Mesendoderm (in vitro differentiated cells): ENCODE data around the gene AADAC.

ENCODE experiments used
- DNase-seq: peaks from one replicate; pipeline ENCODE4 v3.0.0; 2013
- H2AK5ac ChIP-seq: 2 replicates; pipeline ENCODE4 v1.6.1; 2013; ENCODE audit warnings: low read length, inconsistent platforms
- H2BK120ac ChIP-seq: 2 replicates; pipeline ENCODE4 v1.6.1; 2013; ENCODE audit warnings: low read depth, mild to moderate bottlenecking, low read length, moderate library complexity, mixed read lengths
- H2BK15ac ChIP-seq: replicated peaks from 2 replicates; pipeline ENCODE4 v1.6.1; 2013; ENCODE audit warnings: low read depth, mild to moderate bottlenecking, moderate library complexity
- H2BK5ac ChIP-seq: 2 replicates; pipeline ENCODE4 v1.6.1; 2013; ENCODE audit warnings: low read length, inconsistent platforms
- H3K18ac ChIP-seq: 2 replicates; pipeline ENCODE4 v1.6.1; 2013; ENCODE audit warnings: mild to moderate bottlenecking, low read length, mixed read lengths
- H3K23ac ChIP-seq: one replicate; pipeline ENCODE4 v1.6.1; 2013; ENCODE audit warnings: low read length
- H3K27ac ChIP-seq: 2 replicates; pipeline ENCODE4 v1.5.1; 2013; ENCODE audit warnings: low read depth, mild to moderate bottlenecking, inconsistent platforms, low read length, moderate library complexity
- H3K27me3 ChIP-seq: 2 replicates; pipeline ENCODE4 v1.6.1; 2013; ENCODE audit warnings: low read length, control low read depth, mild to moderate bottlenecking, inconsistent platforms; ENCODE audit not compliant: insufficient read depth, poor library complexity
- H3K36me3 ChIP-seq: 2 replicates; pipeline ENCODE4 v1.6.1; 2013; ENCODE audit warnings: low read length, inconsistent platforms; ENCODE audit not compliant: control insufficient read depth, insufficient read depth
- H3K4ac ChIP-seq: one replicate; pipeline ENCODE4 v1.6.1; 2013; ENCODE audit warnings: low read depth, mild to moderate bottlenecking, low read length, moderate library complexity
- H3K4me1 ChIP-seq: 2 replicates; pipeline ENCODE4 v1.6.1; 2013; ENCODE audit warnings: low read depth, low read length, inconsistent platforms; ENCODE audit not compliant: control insufficient read depth
- H3K4me2 ChIP-seq: 2 replicates; pipeline ENCODE4 v1.6.1; 2013; ENCODE audit warnings: low read length
- H3K4me3 ChIP-seq: 2 replicates; pipeline ENCODE4 v1.5.1; 2013; ENCODE audit warnings: mild to moderate bottlenecking, low read length
- H3K56ac ChIP-seq: one replicate; pipeline ENCODE4 v1.6.1; 2013; ENCODE audit warnings: low read length
- H3K79me1 ChIP-seq: 2 replicates; pipeline ENCODE4 v1.6.1; 2013; ENCODE audit warnings: low read length, inconsistent platforms
- H3K79me2 ChIP-seq: 2 replicates; pipeline ENCODE4 v1.6.1; 2013; ENCODE audit warnings: mild to moderate bottlenecking, low read length; ENCODE audit not compliant: control insufficient read depth, insufficient read depth
- H3K9ac ChIP-seq: 2 replicates; pipeline ENCODE4 v1.6.1; 2013; ENCODE audit warnings: low read length, inconsistent platforms
- H4K5ac ChIP-seq: one replicate; pipeline ENCODE4 v1.6.1; 2013; ENCODE audit warnings: low read length
- H4K8ac ChIP-seq: one replicate; pipeline ENCODE4 v1.6.1; 2013; ENCODE audit warnings: low read depth, mild to moderate bottlenecking, control low read depth, low read length, moderate library complexity
- WGBS: extraction: QIAGEN DNeasy Blood & Tissue Kit; methylation state at CpG from one replicate; pipeline ENCODE4 v1.1.7; 2013; ENCODE audit warnings: low lambda C conversion rate, missing lambda C conversion rate; ENCODE audit not compliant: insufficient coverage; ENCODE audit errors: extremely low coverage; 5-methylcytosine and 5-hydroxymethylcytosine counted together

Gene AADAC

GRCh38 chr3:151770956-151771355, 43.0 kb upstream of the AADAC start:
- Histone ChIP-seq H4K8ac (no peak overlapping the region), H2BK5ac (no peak overlapping the region), H3K4me1 (no peaks in the 10 kb centered on the region), H3K23ac (no peak overlapping the region), H3K4me3 (no peak overlapping the region), H3K56ac (no peak overlapping the region), H3K4ac (no peak overlapping the region), H3K27me3 (no peaks in the 10 kb centered on the region), H2BK120ac (no peak overlapping the region), H3K79me2 (no peaks in the 10 kb centered on the region), H3K36me3 (no peaks in the 10 kb centered on the region), H3K9ac (no peak overlapping the region), H3K4me2 (no peak overlapping the region), H3K27ac (no peak overlapping the region), H3K18ac (no peak overlapping the region), H2BK15ac (no peak overlapping the region), H3K79me1 (no peaks in the 10 kb centered on the region), H4K5ac (no peak overlapping the region), H2AK5ac (no peak overlapping the region)
- no CpG with 5 or more reads among the region's 4 CpGs for WGBS
- no peak for DNase-seq

- H3K27ac ChIP-seq = no peak overlapping the region
- H3K4ac ChIP-seq = no peak overlapping the region
- H2BK5ac ChIP-seq = no peak overlapping the region
- no peak overlapping the region for H3K4me3 ChIP-seq
- H4K8ac ChIP-seq = no peak overlapping the region
- H3K18ac ChIP-seq = no peak overlapping the region
- H3K27me3 ChIP-seq = no peaks in the 10 kb centered on the region
- H3K4me2 ChIP-seq = no peak overlapping the region
- no peak overlapping the region for H3K9ac ChIP-seq
- no peaks in the 10 kb centered on the region for H3K79me1 ChIP-seq
- H3K4me1 ChIP-seq = no peaks in the 10 kb centered on the region
- H3K23ac ChIP-seq = no peak overlapping the region
- H2BK15ac ChIP-seq = no peak overlapping the region
- H3K79me2 ChIP-seq = no peaks in the 10 kb centered on the region
- H4K5ac ChIP-seq = no peak overlapping the region
- no peak overlapping the region for H2AK5ac ChIP-seq
- no peak overlapping the region for H2BK120ac ChIP-seq
- H3K36me3 ChIP-seq = no peaks in the 10 kb centered on the region
- DNase-seq = no peak
- H3K56ac ChIP-seq = no peak overlapping the region
- no CpG with 5 or more reads among the region's 4 CpGs for WGBS
Measured at GRCh38 chr3:151772825-151773480, 41.0 kb upstream of the AADAC start.

- Histone ChIP-seq H3K4me3 (no peak overlapping the region), H2BK120ac (no peak overlapping the region), H3K79me2 (no peaks in the 10 kb centered on the region), H3K36me3 (no peaks in the 10 kb centered on the region), H3K27me3 (no peaks in the 10 kb centered on the region), H4K8ac (no peak overlapping the region), H3K79me1 (no peaks in the 10 kb centered on the region), H4K5ac (no peak overlapping the region), H3K23ac (no peak overlapping the region), H3K56ac (no peak overlapping the region), H3K27ac (no peak overlapping the region), H2BK5ac (no peak overlapping the region), H3K4me1 (no peaks in the 10 kb centered on the region), H3K9ac (no peak overlapping the region), H3K4me2 (no peak overlapping the region), H2BK15ac (no peak overlapping the region), H2AK5ac (no peak overlapping the region), H3K4ac (no peak overlapping the region), H3K18ac (no peak overlapping the region)
- DNase-seq = no peak
- WGBS = no CpG with 5 or more reads among the region's 1 CpG
Measured at GRCh38 chr3:151774235-151774634, 39.7 kb upstream of the AADAC start.

GRCh38 chr3:151774910-151775309, 39.0 kb upstream of the AADAC start:
- Histone ChIP-seq H3K36me3 (no peaks in the 10 kb centered on the region), H3K4me2 (no peak overlapping the region), H3K4me3 (no peak overlapping the region), H2BK15ac (no peak overlapping the region), H3K4me1 (no peaks in the 10 kb centered on the region), H3K18ac (no peak overlapping the region), H2AK5ac (no peak overlapping the region), H3K56ac (no peak overlapping the region), H2BK5ac (no peak overlapping the region), H4K8ac (no peak overlapping the region), H3K27ac (no peak overlapping the region), H3K9ac (no peak overlapping the region), H4K5ac (no peak overlapping the region), H3K79me1 (no peaks in the 10 kb centered on the region), H3K27me3 (no peaks in the 10 kb centered on the region), H2BK120ac (no peak overlapping the region), H3K4ac (no peak overlapping the region), H3K23ac (no peak overlapping the region), H3K79me2 (no peaks in the 10 kb centered on the region)
- no peak for DNase-seq

- H4K5ac ChIP-seq = no peak overlapping the region
- H3K4ac ChIP-seq = no peak overlapping the region
- WGBS = no CpG with 5 or more reads among the region's 4 CpGs
- no peaks in the 10 kb centered on the region for H3K27me3 ChIP-seq
- H3K4me3 ChIP-seq = no peak overlapping the region
- no peak overlapping the region for H3K27ac ChIP-seq
- no peak overlapping the region for H2AK5ac ChIP-seq
- no peak overlapping the region for H2BK5ac ChIP-seq
- H3K9ac ChIP-seq = no peak overlapping the region
- H3K36me3 ChIP-seq = no peaks in the 10 kb centered on the region
- H3K4me1 ChIP-seq = no peaks in the 10 kb centered on the region
- no peak overlapping the region for H3K56ac ChIP-seq
- no peak overlapping the region for H2BK15ac ChIP-seq
- DNase-seq = no peak
- no peak overlapping the region for H3K18ac ChIP-seq
- no peak overlapping the region for H3K4me2 ChIP-seq
- no peaks in the 10 kb centered on the region for H3K79me2 ChIP-seq
- H4K8ac ChIP-seq = no peak overlapping the region
- no peak overlapping the region for H2BK120ac ChIP-seq
- H3K79me1 ChIP-seq = no peaks in the 10 kb centered on the region
- no peak overlapping the region for H3K23ac ChIP-seq
Measured at GRCh38 chr3:151775314-151776258, 38.3 kb upstream of the AADAC start.
